Peyer's patch (tissue), 4 donors: ENCODE data around the gene TMCC1.
A peak's percentile ranks its signal among the peaks of the same experiment; 100 is the strongest.

Experiments used
- POLR2A ChIP-seq, 2 donors: fragments of 450-650 bp; IDR thresholded peaks; one replicate each; pipeline ENCODE4 v1.5.1; 2017; ENCODE audit warnings: antibody characterized with exemption in 2 of 2, mild to moderate bottlenecking in 2 of 2, moderate library complexity in 2 of 2
- TF ChIP-seq, protein P1 (sequence below), 6 experiments: fragments of 450-650 bp in 4 of 6; fragments of 200-600 bp in 2 of 6; sonication (generic) in 1 of 6; IDR thresholded peaks; one replicate each; pipeline ENCODE4 v1.5.1; 2017 to 2019; ENCODE audit warnings: antibody characterized with exemption in 6 of 6, mild to moderate bottlenecking in 3 of 6, moderate library complexity in 1 of 6

GRCh38 chr3:129608087-129608935 lies 285.2 kb downstream of the TMCC1 start:
- TF ChIP-seq, protein P1, sequence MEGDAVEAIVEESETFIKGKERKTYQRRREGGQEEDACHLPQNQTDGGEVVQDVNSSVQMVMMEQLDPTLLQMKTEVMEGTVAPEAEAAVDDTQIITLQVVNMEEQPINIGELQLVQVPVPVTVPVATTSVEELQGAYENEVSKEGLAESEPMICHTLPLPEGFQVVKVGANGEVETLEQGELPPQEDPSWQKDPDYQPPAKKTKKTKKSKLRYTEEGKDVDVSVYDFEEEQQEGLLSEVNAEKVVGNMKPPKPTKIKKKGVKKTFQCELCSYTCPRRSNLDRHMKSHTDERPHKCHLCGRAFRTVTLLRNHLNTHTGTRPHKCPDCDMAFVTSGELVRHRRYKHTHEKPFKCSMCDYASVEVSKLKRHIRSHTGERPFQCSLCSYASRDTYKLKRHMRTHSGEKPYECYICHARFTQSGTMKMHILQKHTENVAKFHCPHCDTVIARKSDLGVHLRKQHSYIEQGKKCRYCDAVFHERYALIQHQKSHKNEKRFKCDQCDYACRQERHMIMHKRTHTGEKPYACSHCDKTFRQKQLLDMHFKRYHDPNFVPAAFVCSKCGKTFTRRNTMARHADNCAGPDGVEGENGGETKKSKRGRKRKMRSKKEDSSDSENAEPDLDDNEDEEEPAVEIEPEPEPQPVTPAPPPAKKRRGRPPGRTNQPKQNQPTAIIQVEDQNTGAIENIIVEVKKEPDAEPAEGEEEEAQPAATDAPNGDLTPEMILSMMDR (IDR thresholded peaks at IDR 0.05), result peak in 2 of 6 experiments; percentile 3 to 21
- no peak for TF ChIP-seq POLR2A (IDR thresholded peaks at IDR 0.05)
